Activated B cell treated with CpG ODN at 0.5 μM for 24 hours (primary cell): Measurements from ENCODE around the gene MIAT. TPM values are rescaled to one million over a fixed set of nuclear protein-coding genes. Genes with fewer than 3 reads are reported as not detected.

Experiments
- ATAC-seq: fragments of 200-7000 bp; cut with Tn5 transposase; one replicate; pipeline ENCODE4 v1.10.0; 2021; ENCODE audit warnings: low read depth, mild to moderate bottlenecking, moderate library complexity
- CTCF ChIA-PET: fragments of 350-600 bp; sonication (Branson Sonifier 250); formaldehyde crosslinking; loops from one replicate; lab custom pipeline; 2021; ENCODE audit warnings: antibody characterized with exemption; lab: Charles Lee
- POLR2A ChIA-PET: fragments of 350-600 bp; sonication (Branson Sonifier 250); formaldehyde crosslinking; loops from one replicate; lab custom pipeline; 2021; ENCODE audit warnings: antibody characterized with exemption; lab: Charles Lee
- DNase-seq: peaks from one replicate; pipeline ENCODE4 v3.0.0; 2022
- H3K27ac Mint-ChIP-seq: one replicate; pipeline ENCODE4 v1.8.0; 2020; ENCODE audit warnings: mixed read lengths
- H3K27me3 Mint-ChIP-seq: one replicate; pipeline ENCODE4 v1.8.0; 2021; ENCODE audit warnings: mixed read lengths
- H3K36me3 Mint-ChIP-seq: one replicate; pipeline ENCODE4 v1.8.0; 2021; ENCODE audit warnings: low read depth, mixed read lengths
- H3K4me1 Mint-ChIP-seq: one replicate; pipeline ENCODE4 v1.8.0; 2021; ENCODE audit warnings: mixed read lengths
- H3K4me3 Mint-ChIP-seq: one replicate; pipeline ENCODE4 v1.8.0; 2020; ENCODE audit warnings: mild to moderate bottlenecking, mixed read lengths
- H3K9me3 Mint-ChIP-seq: one replicate; pipeline ENCODE4 v1.8.0; 2020; ENCODE audit warnings: mixed read lengths
- intact Hi-C: fragments of 100-400 bp; cut with micrococcal nuclease; formaldehyde crosslinking; loops from one replicate; pipeline ENCODE4 v1.15.1; 2024
- total RNA-seq: library from RNA; stranded (reverse); gene quantifications from 2 replicates; pipeline ENCODE4 v1.2.3, GENCODE V29; 2022
- TF ChIP-seq, protein P1 (sequence below): fragments of 200-600 bp; IDR thresholded peaks from one replicate; pipeline ENCODE4 v1.8.0; 2022; ENCODE audit warnings: antibody characterized with exemption, mild to moderate bottlenecking

The MIAT gene
- total RNA-seq, 1 donor from 2014 or later: 7.3 TPM

DNA sequence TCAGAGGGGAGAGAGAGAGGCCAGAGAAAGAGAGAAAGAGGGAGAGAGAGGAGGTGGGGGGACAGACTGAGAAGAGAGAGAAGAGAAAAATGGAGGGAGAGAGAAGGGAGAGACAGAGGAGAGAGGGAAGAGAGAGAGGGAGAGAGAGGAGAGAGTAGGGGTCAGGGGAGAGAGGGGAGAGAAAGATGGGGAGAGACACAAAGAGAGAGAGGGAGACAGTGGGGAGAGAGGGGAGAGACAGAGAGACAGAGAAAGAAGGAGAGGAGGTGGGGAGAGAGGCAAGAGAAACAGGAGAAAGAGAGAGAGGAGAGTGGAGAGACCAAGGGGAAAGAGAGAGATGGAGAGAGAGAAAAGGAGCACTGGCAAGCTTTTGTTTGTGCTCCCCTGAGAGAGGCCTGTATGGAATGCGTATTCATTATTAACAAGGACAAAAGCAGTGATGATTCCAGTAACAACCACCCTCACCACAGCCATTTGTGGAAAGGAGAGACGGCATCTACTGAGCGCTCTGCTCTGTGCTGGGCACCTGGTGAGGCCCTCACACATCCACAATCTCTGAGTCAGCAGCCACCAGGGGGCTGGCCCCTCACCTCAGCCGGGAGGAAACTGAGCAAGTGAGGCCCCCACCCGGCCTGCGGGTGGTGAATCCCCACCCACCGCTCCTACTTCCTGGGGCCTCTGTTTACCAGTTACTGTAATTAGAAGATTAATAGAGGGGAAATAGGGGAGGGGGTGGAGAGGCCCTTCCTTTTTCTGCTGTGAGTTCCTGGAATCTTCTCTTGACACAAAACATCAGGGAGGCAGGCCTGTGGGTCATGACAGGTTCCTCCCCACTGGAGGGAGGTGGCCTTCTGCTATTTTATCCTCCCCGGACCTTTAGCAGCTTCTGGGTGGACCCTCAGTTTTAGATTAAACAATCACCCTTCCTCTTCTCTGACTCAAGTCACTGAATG is 14.6 kb upstream of the MIAT start:
- Mint-ChIP-seq H3K9me3 (no peaks in the 10 kb centered on the region), H3K27me3 (peaks cover 6% of the 10 kb centered on the region), H3K27ac (peak overlapping the region; percentile 14), H3K36me3 (no peaks in the 10 kb centered on the region), H3K4me1 (peaks cover 32% of the 10 kb centered on the region), H3K4me3 (no peak overlapping the region)
- ChIA-PET CTCF (interaction anchor here (1.1 kb wide), 2 partner anchors 164 to 244 kb away, joined by 3 read pairs; no protein-coding TSS in a partner anchor), POLR2A (interaction anchor here (0.7 to 1.0 kb wide), 6 partner anchors 16 to 164 kb away, joined by 3 to 7 read pairs (median 4); partner anchors contain the start of genes HPS4, SRRD and TFIP11)
- DNase-seq (no peak), ATAC-seq (peak; percentile 53)
- intact Hi-C loops: no loop called here
- TF ChIP-seq, protein P1, sequence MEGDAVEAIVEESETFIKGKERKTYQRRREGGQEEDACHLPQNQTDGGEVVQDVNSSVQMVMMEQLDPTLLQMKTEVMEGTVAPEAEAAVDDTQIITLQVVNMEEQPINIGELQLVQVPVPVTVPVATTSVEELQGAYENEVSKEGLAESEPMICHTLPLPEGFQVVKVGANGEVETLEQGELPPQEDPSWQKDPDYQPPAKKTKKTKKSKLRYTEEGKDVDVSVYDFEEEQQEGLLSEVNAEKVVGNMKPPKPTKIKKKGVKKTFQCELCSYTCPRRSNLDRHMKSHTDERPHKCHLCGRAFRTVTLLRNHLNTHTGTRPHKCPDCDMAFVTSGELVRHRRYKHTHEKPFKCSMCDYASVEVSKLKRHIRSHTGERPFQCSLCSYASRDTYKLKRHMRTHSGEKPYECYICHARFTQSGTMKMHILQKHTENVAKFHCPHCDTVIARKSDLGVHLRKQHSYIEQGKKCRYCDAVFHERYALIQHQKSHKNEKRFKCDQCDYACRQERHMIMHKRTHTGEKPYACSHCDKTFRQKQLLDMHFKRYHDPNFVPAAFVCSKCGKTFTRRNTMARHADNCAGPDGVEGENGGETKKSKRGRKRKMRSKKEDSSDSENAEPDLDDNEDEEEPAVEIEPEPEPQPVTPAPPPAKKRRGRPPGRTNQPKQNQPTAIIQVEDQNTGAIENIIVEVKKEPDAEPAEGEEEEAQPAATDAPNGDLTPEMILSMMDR: no peak

DNA sequence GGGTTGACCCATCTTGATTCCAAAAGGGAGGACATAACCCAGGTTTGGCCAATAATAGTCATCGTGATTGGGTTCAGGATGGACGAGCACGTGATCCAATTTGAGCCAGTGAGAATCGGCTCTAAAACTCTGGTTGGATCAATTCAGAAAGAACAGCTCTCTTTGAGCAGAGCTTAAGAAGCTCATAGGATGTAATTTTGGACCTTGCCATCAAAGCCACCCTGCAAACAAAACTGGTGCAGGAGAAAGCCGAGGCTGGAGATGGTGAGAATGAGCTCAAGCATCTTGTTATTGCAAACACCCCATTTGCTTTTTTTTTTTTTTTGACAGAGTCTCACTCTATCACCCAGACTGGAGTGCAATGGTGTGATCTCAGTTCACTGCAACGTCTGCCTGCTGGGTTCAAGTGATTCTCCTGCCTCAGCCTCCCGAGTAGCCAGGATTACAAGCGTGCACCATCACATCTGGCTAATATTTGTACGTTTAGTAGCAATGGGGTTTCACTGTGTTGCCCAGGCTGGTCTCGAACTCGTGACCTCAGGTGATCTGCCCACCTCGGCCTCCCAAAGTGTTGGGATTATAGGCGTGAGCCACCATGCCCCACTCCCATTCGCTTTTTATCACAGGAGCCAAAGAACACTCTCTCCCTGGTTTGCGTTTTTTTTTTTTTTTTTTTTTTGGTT is 13.8 kb upstream of the MIAT start:
- Mint-ChIP-seq H3K4me3 (no peak overlapping the region), H3K4me1 (peaks cover 32% of the 10 kb centered on the region), H3K27me3 (peaks cover 9% of the 10 kb centered on the region), H3K27ac (peak overlapping the region; percentile 4), H3K36me3 (no peaks in the 10 kb centered on the region), H3K9me3 (no peaks in the 10 kb centered on the region)
- TF ChIP-seq, protein P1: no peak
- POLR2A ChIA-PET: interaction anchor here (0.6 to 0.8 kb wide), 6 partner anchors 15 to 348 kb away, joined by 3 to 7 read pairs (median 4); no protein-coding TSS in a partner anchor
- CTCF ChIA-PET: interaction anchor here (0.8 to 1.5 kb wide), 5 partner anchors 108 to 245 kb away, joined by 3 to 5 read pairs (median 3); no protein-coding TSS in a partner anchor
- ATAC-seq (no peak), DNase-seq (no peak)
- intact Hi-C loops: no loop called here

DNA sequence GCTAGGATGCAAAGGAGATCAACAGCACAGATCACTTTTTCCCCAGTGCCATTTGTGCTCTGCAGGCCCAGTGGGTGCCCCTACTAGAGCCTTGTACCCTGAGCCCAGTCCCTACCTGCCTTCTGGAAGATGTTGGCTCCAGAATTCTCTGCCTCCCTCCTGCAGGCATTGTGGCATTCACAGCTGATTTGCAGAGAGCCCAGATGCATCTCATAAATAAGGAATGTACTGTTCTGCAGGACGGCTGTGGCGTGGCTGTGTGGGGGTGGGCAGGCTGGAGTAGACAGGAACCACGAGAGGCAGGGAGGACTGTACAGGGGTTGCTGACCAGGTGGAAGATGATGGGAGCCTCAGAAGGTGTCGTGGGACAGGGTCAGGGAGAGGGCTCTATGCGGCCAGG is 11.2 kb upstream of the MIAT start:
- TF ChIP-seq, protein P1: no peak
- Mint-ChIP-seq H3K27me3 (peaks cover 11% of the 10 kb centered on the region), H3K4me1 (peaks cover 34% of the 10 kb centered on the region), H3K36me3 (no peaks in the 10 kb centered on the region), H3K9me3 (no peaks in the 10 kb centered on the region), H3K27ac (no peak overlapping the region), H3K4me3 (no peak overlapping the region)
- no peak for DNase-seq
- ChIA-PET CTCF (no interaction called here), POLR2A (no interaction called here)
- no peak for ATAC-seq
- intact Hi-C loops: no loop called here

DNA sequence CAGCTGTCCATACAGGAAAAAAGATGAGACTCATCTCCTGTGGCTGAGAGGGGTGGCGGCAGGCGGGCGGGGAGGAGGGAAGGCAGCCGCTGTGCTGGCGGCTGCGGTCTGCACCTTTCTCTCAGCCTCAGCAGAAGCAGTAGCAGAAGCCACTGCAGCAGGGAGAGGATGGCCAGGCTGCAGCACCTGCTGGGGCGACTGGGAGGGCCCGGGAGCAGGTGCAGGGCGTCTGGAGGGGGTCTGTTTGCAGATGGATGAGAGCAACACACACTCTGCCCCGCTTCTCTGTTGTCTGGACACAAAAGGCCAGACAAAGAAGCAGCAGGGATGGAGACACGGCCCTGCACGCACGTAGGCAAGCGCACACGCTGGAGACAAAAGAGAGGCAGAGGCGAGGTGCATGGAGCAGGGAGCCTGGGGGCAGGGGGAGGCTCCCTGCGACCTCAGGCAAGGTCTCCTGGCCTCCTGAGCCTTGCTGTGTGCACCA is 9.3 kb upstream of the MIAT start:
- no peaks in the 10 kb centered on the region for H3K9me3 Mint-ChIP-seq
- H3K4me3 Mint-ChIP-seq: no peak overlapping the region
- DNase-seq (no peak), ATAC-seq (no peak)
- intact Hi-C loops: no loop called here
- H3K27ac Mint-ChIP-seq: no peak overlapping the region
- ChIA-PET CTCF (interaction anchor here (0.9 to 1.4 kb wide), 2 partner anchors 14 to 250 kb away, joined by 3 read pairs; no protein-coding TSS in a partner anchor), POLR2A (no interaction called here)
- H3K4me1 Mint-ChIP-seq: peaks cover 26% of the 10 kb centered on the region
- no peaks in the 10 kb centered on the region for H3K36me3 Mint-ChIP-seq
- peaks cover 11% of the 10 kb centered on the region for H3K27me3 Mint-ChIP-seq
- TF ChIP-seq, protein P1: no peak
